ENCODE data around the gene AKAP8.

DNA sequence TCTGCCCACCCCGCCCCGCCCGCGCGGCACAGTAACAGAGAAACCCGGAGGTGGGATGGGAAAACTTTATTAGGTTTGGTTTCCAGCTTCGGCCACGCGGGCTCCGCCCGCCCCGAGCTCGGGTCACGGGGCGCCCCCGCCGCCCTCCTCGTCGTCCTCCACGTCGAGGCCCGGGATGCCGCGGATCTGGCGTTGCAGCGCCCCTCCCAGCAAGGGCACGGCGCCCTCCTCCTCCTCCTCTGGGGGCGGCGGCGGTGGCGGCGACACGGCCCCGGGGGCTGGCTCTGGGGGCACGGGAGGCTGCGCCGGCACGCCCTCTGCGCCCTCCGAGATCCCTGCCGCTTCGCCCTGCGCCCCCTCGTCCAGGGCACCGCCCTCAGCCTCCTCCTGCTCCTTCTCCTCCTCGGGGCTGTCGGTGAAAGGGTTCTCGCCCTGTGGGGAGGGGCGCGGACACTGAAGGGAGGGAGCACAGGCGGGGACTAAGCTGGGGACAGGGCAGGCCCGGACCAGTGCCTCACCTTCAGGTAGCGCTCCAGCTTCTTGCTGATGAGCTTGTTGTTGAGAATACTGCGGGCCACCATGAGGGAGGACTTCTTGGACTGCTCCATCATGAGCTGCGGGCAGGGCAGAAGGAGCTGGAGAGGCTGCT, 536 bp upstream of the AKAP8 start:
- no peak for TF ChIP-seq POLR2AphosphoS5 (IDR thresholded peaks at IDR 0.05)
- TF ChIP-seq MXI1 (conservative IDR thresholded peaks at IDR 0.05; ENCODE audit: poor library complexity, severe bottlenecking) = no peak
- TF ChIP-seq CTCF (IDR thresholded peaks at IDR 0.05; ENCODE audit: poor library complexity, severe bottlenecking) = no peak

Data from neural cell (in vitro differentiated cells).